ENCODE measurements around the gene PTPN3.

DNA sequence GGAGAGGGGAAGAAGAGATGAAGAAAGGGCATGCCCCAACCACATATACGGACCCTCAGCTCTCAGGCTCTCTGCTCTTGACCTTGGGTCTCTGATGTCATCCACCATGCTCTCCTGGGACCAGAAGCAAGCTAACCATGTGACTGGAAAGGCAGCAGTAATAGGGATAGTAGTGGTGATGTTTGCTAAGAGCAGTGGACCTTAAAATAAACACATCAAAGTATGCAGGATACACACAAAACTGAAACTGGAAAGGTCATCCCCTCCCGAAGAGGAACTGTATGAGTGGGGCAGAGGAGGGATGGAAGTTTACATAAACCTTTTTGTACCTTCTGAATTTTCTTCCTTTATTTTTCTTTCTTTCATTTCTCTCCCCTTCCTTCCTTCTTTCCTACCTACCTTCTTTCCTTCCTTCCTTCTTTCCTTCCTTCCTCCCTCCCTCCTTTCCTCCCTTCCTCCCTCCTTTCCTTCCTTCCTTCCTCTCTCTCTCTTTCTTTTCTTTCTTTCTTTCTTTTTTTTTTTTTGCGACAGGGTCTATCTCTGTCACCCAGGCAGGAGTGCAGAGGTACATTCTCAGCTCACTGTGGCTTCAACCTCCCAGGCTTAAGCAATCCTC lies 8.1 kb upstream of the PTPN3 start:
- TF ChIP-seq, protein P1, sequence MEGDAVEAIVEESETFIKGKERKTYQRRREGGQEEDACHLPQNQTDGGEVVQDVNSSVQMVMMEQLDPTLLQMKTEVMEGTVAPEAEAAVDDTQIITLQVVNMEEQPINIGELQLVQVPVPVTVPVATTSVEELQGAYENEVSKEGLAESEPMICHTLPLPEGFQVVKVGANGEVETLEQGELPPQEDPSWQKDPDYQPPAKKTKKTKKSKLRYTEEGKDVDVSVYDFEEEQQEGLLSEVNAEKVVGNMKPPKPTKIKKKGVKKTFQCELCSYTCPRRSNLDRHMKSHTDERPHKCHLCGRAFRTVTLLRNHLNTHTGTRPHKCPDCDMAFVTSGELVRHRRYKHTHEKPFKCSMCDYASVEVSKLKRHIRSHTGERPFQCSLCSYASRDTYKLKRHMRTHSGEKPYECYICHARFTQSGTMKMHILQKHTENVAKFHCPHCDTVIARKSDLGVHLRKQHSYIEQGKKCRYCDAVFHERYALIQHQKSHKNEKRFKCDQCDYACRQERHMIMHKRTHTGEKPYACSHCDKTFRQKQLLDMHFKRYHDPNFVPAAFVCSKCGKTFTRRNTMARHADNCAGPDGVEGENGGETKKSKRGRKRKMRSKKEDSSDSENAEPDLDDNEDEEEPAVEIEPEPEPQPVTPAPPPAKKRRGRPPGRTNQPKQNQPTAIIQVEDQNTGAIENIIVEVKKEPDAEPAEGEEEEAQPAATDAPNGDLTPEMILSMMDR (IDR thresholded peaks at IDR 0.05): no peak
- no peak for TF ChIP-seq POLR2A (IDR thresholded peaks at IDR 0.05)
